GM18499 (cell line): ENCODE measurements around the gene FUS.

Experiments
- ATAC-seq: cut with Tn5 transposase; IDR thresholded peaks from one replicate; pipeline ENCODE4 v1.9.1; 2021; ENCODE audit warnings: moderate number of reproducible peaks; ENCODE audit not compliant: insufficient read depth, unreplicated experiment

Gene FUS

DNA sequence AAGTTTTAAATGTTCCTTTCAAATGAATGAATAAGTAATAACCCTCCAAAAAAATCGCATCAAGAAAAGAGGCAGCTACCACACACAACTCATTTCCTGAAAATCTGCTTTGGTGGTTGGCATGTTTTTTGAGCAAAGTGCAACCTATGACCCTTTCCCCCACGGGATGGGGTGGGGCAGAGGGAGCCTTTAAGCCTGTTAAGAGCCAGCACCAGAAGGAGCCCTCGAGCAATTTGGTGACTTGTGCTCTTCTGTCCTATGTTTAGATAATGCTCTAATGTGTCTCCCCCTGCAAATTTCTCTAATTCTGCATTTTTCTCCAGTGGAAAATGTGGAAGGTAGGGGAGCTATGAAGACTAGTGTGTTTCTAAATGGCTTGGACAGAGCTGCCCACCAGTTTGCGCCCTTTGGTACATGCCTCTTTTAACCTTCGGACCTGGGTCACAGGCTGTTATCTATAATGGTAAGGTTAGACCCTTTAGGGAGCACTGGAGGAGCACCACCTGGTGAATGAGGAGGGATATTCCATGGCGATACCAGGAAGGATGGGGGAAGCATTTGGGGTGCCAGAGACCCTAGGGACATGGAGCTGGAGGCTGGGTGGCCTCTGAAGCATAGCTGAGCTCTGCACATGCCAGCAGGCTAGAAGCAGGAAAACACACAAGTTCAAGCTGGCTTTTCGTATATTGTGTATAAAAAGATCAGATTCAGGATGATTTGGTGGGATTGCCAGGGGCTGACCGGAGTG is 21.1 kb downstream of the FUS start:
- ATAC-seq = no peak

DNA sequence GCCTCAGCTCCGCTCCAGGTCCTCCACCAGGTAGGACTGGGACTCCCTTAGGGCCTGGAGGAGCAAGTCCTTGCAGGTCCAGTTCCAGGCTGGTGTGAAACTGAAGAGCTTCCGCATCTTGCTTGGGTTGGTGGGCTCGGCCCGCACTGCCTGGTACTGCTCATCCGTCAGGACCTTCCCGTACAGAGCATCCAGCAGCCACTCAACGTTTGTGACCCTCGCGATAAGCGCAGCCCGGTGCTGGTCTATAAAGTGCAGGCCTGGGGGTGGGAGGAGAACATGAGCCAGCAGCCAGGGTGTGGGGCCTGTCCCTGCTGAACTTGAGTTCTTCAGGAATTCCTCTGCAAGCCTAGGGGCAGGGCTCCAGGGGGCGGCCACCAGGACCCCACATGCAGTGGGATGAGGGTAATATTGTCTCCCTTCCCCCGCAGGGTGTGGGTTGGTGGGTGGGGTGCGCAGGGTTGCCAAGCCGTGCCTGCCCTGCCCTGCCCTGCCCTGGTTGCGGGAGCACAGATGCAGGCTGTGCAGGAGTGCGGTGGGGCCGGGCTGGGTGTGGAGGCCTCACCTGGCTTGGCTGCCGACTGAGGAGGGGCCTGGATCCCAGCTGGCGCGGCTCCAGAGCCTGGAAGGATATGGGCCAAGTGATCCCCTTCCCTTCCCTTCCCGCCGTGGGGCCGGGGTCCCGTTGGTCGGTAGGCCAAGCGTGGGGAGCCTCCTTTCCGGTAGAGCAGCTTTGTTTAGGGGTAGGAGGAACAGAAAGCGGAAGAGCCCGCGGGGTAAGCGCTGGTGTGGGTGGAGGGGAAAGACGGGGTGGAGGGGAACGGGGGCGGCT is 21.9 kb downstream of the FUS start:
- ATAC-seq = no peak

DNA sequence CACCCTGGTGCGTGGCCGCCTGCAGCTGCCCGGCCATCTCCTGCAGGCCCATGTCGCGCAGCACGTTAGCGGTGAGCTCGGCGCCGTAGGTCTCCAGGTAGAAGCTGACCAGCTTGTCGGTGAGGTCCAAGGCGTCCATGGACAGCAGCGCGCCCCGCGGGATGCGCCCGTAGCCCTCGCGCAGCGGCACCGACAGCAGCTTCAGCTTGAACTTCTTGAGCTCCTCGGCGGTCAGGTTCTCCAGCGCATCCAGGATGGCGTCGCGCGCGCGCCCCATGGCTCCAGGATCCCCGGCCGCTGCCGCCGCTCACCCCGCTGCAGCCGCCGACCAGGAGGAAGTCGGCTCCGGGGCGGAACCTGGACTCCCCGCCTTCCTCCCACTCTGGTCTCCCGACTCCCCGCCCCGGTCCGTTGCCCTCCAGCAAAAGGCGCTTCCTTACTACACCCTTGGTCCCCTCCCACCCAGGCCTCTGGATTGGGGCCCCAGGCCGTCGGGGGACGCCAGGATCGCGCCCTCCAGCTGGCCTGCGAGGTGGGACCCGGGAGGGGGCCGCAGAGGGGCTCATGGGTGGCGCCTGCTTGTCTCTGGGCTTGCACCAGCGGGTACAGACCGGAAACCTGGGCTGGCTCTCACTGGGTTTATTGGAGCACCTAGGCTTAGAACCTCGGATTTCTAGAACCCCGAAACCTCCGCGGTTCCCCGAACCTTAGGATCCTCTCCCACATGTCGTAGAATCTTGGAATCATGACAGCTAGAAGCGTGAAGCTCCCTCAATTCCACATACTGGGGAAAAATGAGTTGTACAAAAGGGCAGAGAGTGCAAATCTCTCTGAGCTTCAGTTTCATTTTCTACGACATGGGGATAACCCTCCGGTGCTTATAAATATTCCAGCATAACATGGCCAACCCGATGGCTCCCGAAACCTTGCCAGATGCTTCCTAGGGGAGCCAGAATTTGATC is 22.8 kb downstream of the FUS start, which contains the start of gene PYCARD:
TSS of gene PYCARD (minus strand) at position 347 of the 962 bp plus-strand sequence. CDS start at position 277, 70 bp downstream.
- ATAC-seq = no peak

DNA sequence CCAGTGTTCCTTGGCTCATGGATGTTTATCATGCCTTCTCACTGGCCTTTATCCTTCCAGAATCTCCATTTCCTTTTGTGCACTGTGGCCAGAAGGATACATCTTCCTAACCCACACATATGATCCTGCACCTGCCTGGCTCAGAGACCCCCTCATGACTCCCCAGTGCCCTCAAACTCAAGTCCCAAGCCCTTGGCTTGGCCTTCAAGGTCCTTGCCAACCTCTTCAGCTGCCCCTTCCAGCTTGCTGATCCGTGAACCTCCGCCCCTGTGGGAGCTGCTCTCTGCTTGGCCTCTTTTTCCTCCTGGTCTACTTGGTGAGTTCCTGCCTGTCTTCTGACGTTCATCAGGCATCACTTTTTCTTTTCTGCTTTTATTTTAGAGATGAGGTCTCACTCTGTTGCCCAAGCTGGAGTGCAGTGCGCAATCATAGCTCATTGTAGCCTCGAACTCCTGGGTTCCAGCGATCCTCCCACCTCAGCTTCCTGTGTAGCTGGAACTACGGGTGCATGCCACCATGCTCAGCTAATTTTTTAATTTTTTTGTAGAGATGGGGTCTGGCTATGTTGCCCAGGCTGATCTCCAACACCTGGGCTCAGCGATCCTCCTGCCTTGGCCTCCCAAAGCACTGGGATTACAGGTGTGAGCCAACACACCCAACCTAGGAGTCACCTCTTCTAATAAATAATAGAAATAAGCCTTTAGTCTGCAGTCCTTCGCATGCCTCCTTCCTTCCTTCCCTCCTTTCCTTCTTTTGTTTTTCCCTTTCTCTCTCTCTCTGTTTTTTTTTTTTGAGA is 25.1 kb downstream of the FUS start:
- ATAC-seq = no peak

DNA sequence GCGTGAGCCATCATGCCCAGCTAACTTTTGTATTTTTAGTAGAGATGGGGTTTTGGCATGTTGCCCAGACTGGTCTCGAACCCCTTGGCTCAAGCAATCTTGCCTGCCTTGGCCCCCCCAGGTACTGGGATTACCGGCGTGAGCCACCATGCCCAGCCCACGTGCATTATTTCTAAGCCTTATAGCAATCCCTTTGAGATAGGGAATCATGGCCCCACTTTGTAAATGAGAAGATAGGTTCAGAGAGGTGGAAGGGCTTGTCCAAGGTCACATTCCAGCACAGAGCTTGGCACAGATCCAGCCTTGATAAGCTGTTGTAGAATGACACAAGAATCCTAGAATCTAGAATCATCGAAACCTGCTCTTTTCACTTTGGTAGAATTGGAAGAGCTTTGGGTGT is 26.8 kb downstream of the FUS start:
- ATAC-seq = no peak

DNA sequence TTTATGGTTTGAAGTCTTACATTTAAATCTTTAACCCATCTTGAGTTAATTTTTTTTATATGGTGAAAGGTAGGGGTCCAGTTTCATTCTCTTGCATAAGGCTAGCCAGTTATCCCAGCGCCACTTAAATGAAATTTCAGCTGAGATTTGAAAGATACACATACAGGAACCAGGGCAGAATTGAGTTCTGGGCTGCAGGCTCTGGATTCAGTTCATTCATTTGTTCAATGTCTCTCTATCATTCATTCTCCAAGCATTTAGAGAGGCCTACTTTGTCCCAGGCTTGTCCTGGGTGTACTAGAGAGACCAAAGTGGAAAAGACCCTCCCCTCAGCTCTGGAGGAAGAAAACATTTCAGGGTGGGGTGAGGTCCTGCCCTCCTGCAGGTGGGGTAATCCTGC is 33.4 kb downstream of the FUS start:
- ATAC-seq = no peak

DNA sequence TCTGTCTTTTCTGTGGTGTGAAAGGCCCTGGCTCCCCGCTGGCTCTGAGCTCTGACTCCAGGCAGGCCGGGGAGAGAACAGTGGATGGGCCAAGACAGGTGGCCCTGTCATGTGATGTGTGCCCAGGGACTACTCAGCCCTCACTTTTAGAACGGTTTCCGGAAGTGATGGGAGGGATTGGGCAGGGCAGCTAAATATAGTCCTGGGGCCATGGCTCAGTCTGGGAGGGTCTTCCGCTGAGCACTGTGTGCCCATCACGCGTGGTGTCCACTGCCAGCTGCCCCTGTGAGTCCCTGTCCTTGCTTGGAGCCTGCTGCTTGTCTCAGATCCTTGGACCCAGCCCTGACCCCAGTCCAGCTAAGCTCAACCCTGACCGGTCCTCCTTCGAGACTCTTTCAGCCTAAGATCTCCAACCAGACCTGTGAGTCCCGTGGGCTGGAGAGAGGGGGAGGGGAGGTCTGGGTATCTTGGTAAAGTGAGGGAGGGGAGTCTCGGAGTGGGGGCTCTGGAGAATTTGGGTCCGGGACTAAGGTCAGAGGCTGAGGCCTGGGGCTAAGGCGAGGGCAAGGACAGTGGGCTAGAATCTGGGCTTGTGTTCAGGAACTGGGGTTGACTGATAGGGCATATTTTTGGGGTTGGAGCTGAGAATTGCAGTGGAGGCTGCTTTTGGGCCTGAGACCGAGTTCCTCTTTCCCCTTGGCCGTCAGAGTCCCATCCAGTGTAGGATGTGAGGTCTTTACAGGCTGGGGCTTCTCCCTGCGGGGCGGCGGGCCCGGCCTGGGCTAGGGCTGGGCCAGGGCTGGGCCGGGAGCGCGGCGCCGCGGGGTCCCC is 34.2 kb downstream of the FUS start, which contains the start of gene TRIM72:
TSS of gene TRIM72 (plus strand) at position 243 of the 831 bp plus-strand sequence. CDS start 620 bp downstream, outside the sequence.
- ATAC-seq = no peak

DNA sequence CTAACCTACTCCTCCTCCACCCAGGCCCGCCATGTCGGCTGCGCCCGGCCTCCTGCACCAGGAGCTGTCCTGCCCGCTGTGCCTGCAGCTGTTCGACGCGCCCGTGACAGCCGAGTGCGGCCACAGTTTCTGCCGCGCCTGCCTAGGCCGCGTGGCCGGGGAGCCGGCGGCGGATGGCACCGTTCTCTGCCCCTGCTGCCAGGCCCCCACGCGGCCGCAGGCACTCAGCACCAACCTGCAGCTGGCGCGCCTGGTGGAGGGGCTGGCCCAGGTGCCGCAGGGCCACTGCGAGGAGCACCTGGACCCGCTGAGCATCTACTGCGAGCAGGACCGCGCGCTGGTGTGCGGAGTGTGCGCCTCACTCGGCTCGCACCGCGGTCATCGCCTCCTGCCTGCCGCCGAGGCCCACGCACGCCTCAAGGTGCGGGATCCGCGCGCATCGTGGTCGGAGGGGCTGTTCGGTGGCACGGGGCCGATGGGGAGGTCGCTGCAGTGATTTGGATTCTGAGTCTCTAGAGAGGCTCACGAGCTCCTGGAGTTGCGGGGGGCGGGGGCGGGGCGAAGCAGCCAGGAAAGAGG is 34.9 kb downstream of the FUS start:
- no peak for ATAC-seq

DNA sequence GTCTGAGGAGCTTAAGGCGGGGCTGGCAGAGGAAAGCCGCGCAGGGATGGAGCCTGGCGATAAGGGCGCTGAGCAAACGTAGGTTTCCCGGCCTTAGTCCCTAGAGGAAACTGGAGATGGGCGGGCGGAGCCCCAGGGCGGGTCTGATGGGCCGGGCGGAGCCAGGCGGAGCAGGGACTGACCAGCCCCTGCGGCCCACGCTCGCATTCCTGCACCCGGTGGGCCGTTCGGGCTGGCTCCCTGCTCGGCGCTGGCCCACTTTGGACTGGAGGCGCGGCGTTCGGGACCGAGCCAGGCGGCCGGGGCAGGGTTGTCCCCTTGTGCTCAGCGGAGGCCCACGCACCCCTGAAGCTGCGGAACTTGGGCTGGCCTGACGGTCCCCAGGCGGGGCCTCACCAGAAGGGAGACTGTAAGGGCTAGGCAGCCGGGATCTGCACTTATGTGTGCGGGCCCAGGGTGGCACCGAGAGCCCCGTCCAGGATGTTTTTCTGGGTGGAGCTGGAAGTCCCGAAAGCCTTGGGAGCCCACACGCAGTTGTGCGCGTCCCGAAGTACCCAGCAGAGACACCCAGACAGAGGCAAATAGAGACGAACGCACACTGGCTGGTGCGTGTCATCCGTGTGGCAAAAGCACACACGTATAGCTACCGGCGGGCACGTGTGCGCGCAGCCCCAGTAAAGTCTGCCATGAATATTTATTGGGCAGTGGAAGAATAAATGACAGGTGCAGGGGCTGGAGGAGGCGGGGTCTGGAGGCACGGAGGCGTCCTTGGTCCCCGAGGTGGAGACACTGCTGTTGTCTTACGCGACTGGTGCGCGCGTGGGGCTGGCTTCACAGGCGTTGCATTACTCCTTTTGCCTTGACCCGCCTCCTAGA is 35.6 kb downstream of the FUS start:
- ATAC-seq = no peak

DNA sequence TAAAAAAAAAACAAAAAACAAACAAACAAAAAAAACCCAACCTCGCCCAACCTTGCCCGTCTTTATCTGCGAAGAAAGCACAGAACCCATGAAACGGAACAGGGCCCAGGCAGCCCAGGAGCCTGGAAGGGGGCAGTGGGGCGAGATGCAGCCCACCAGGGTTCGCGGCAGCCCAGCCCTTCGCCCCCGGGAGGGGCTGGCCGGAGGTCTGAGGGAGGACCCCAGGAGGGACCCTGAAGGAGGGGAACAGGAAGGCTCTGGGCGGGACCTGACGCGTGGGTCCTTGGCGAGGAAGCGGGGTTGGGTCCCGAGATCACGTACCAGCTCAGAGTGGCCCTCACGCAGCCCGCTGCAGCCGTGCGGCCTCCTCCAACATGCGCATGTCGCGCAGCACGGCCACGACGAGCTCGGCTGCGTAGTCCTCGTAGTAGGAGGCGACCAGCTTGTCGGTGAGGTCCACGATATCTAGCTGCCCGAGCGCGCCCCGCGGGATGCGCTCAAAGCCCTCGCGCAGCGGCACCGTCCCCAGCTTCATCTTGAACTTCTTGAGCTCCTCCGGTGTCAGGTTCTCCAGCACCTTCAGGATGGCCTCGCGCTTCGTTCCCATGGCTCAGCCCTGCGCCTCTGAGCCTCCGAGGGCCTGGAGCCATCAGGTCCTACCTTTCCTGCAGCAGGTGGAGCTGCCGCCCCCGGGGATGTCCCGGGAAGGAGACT is 36.6 kb downstream of the FUS start, which contains the start of gene PYDC1:
TSS of gene PYDC1 (minus strand) at position 714 of the 714 bp plus-strand sequence. CDS start at position 607, 107 bp downstream.
- ATAC-seq = no peak

DNA sequence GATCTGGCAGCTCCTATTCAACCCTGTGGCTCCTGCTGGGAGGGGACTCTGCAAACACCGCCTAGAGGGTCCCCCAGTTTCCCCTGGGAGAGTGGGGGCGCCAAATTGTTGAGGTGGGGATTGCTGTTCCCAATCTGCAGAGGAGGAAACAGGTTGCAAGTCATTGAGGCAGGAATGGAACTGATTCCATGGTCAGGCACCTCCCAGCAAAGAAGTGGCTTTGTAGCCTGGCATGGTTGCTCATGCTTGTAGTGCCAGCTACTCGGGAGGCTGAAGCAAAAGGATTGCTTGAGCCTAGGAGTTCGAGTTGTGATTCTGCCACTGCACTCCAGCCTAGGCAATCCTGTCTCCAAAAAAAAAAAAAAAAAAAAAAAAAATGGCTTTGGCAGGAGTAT is 37.2 kb downstream of the FUS start:
- no peak for ATAC-seq

DNA sequence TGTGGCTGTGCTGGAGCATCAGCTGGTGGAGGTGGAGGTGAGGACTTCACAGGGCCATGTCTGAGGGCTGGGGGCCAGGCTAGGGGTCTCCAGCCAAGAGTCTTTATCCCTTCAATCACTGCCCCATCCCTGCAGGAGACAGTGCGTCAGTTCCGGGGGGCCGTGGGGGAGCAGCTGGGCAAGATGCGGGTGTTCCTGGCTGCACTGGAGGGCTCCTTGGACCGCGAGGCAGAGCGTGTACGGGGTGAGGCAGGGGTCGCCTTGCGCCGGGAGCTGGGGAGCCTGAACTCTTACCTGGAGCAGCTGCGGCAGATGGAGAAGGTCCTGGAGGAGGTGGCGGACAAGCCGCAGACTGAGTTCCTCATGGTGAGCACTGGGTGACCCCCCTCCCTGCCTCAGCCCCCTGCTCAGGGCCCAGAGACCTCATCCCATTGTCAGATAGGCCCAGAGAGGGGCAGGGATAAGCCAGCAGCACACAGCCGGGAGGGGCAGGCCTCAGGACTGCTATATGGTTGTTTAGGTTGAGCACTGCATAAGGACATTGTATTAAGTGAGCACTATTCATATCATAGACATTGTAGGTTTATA is 39.3 kb downstream of the FUS start:
- ATAC-seq = no peak

DNA sequence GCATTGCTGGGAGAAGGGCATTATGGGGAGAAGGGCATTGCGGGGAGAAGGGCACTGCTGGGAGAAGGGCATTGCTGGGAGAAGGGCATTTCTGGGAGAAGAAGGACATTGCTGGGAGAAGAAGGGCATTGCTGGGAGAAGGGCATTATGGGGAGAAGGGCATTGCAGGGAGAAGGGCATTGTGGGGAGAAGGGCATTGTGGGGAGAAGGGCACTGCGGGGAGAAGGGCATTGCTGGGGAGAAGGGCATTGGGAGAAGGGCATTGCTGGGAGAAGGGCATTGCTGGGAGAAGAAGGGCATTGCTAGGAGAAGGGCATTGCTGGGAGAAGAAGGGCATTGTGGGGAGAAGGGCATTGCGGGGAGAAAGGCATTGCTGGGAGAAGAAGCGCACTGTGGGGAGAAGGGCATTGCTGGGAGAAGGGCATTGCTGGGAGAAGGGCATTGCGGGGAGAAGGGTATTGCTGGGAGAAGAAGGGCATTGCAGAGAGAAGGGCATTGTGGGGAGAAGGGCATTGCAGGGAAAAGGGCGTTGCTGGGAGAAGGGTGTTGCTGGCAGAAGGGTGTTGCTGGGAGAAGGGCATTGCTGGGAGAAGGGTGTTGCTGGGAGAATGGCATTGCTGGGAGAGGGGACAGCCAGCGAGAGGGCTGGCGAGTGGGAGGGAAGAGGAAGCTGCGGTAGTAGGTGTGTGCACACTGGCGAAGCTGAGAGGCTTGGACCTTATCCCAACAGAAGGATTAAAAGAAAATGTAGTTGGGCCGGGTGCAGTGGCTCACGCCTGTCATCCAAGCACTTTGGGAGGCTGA is 41.6 kb downstream of the FUS start:
- no peak for ATAC-seq

DNA sequence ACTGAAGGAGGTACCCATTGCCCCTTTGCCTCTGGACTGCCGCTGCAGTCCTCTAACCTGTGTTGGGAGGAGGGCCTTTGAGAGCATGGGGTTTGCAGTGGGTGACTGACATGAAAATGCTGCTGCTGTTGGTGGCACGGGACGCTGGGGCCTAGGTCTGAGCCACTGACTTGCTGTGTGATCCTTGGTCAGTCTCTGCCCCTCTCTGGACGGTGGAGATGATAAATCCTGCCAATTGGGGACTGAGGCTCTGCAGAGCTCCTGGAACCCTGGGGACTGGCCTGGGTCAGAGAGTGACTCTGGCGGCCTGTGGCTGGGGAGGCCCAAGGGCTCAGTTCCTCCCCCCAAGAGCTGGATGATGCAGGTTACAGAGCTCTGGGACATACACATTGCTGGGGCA is 43.1 kb downstream of the FUS start:
- ATAC-seq = no peak
